ENCODE results near the gene BMPR1B.

GRCh38 chr4:95095348-95095974 is 337.7 kb downstream of the BMPR1B start:
- TF ChIP-seq CTCF (IDR thresholded peaks at IDR 0.05; ENCODE audit: insufficient read depth, low read length) (no peak), POLR2AphosphoS5 (IDR thresholded peaks at IDR 0.05; ENCODE audit: low read depth) (no peak), GABPA (IDR thresholded peaks at IDR 0.05; ENCODE audit: low read depth) (no peak), REST (IDR thresholded peaks at IDR 0.05; ENCODE audit: insufficient replicate concordance, low read depth) (no peak)

Data from HL-60 (cell line).